ENCODE measurements around the gene NUFIP1.

DNA sequence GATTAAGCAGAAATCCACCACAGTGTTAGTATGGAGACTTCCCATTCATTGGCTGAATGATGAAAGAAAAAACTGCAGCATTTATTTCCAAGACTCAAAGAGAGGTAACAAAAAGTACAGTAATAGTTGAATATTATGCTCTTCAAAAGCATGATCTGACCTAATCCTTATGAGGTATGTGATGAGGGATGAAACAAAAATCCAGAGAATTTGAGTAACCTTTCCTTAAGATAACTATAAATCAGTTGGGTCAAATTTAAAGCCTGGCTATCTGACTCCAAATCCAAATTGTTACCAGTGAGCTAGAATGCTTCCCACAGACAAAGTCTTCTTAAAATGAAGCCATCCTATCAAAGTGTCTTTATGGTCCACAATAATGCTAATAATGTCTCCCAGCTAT is 38.1 kb downstream of the NUFIP1 start:
- no peak for TF ChIP-seq SIN3A (IDR thresholded peaks at IDR 0.05; ENCODE audit: low read depth)
- TF ChIP-seq CBX3 (IDR thresholded peaks at IDR 0.05; ENCODE audit: low read depth): no peak
- TF ChIP-seq, protein P1, sequence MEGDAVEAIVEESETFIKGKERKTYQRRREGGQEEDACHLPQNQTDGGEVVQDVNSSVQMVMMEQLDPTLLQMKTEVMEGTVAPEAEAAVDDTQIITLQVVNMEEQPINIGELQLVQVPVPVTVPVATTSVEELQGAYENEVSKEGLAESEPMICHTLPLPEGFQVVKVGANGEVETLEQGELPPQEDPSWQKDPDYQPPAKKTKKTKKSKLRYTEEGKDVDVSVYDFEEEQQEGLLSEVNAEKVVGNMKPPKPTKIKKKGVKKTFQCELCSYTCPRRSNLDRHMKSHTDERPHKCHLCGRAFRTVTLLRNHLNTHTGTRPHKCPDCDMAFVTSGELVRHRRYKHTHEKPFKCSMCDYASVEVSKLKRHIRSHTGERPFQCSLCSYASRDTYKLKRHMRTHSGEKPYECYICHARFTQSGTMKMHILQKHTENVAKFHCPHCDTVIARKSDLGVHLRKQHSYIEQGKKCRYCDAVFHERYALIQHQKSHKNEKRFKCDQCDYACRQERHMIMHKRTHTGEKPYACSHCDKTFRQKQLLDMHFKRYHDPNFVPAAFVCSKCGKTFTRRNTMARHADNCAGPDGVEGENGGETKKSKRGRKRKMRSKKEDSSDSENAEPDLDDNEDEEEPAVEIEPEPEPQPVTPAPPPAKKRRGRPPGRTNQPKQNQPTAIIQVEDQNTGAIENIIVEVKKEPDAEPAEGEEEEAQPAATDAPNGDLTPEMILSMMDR (IDR thresholded peaks at IDR 0.05 in 2 of 3, conservative IDR thresholded peaks at IDR 0.05 in 1 of 3; ENCODE audit: borderline replicate concordance in 1 of 3, insufficient read depth in 1 of 3, low read depth in 2 of 3, low read length in 2 of 3): no peak
- TF ChIP-seq MAX (IDR thresholded peaks at IDR 0.05): no peak
- TF ChIP-seq POLR2A (IDR thresholded peaks at IDR 0.05; ENCODE audit: borderline replicate concordance, extremely low read depth, insufficient read depth, insufficient read length): no peak
- TF ChIP-seq, protein P2, sequence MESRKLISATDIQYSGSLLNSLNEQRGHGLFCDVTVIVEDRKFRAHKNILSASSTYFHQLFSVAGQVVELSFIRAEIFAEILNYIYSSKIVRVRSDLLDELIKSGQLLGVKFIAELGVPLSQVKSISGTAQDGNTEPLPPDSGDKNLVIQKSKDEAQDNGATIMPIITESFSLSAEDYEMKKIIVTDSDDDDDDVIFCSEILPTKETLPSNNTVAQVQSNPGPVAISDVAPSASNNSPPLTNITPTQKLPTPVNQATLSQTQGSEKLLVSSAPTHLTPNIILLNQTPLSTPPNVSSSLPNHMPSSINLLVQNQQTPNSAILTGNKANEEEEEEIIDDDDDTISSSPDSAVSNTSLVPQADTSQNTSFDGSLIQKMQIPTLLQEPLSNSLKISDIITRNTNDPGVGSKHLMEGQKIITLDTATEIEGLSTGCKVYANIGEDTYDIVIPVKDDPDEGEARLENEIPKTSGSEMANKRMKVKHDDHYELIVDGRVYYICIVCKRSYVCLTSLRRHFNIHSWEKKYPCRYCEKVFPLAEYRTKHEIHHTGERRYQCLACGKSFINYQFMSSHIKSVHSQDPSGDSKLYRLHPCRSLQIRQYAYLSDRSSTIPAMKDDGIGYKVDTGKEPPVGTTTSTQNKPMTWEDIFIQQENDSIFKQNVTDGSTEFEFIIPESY (IDR thresholded peaks at IDR 0.05; ENCODE audit: extremely low read depth, insufficient replicate concordance, low read length): no peak
- TF ChIP-seq RAD21 (IDR thresholded peaks at IDR 0.05; ENCODE audit: low read depth): no peak
- TF ChIP-seq YY1 (IDR thresholded peaks at IDR 0.05; ENCODE audit: extremely low read depth, insufficient replicate concordance, low read depth, low read length): no peak
- TF ChIP-seq JUND (IDR thresholded peaks at IDR 0.05): no peak
- TF ChIP-seq EZH2 (IDR thresholded peaks at IDR 0.05): no peak
- no peak for TF ChIP-seq ZNF274 (IDR thresholded peaks at IDR 0.05; ENCODE audit: low read depth, low read length)
- no peak for TF ChIP-seq EGR1 (IDR thresholded peaks at IDR 0.05; ENCODE audit: low read depth)
- TF ChIP-seq, protein P3, sequence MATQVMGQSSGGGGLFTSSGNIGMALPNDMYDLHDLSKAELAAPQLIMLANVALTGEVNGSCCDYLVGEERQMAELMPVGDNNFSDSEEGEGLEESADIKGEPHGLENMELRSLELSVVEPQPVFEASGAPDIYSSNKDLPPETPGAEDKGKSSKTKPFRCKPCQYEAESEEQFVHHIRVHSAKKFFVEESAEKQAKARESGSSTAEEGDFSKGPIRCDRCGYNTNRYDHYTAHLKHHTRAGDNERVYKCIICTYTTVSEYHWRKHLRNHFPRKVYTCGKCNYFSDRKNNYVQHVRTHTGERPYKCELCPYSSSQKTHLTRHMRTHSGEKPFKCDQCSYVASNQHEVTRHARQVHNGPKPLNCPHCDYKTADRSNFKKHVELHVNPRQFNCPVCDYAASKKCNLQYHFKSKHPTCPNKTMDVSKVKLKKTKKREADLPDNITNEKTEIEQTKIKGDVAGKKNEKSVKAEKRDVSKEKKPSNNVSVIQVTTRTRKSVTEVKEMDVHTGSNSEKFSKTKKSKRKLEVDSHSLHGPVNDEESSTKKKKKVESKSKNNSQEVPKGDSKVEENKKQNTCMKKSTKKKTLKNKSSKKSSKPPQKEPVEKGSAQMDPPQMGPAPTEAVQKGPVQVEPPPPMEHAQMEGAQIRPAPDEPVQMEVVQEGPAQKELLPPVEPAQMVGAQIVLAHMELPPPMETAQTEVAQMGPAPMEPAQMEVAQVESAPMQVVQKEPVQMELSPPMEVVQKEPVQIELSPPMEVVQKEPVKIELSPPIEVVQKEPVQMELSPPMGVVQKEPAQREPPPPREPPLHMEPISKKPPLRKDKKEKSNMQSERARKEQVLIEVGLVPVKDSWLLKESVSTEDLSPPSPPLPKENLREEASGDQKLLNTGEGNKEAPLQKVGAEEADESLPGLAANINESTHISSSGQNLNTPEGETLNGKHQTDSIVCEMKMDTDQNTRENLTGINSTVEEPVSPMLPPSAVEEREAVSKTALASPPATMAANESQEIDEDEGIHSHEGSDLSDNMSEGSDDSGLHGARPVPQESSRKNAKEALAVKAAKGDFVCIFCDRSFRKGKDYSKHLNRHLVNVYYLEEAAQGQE (IDR thresholded peaks at IDR 0.05; ENCODE audit: low read depth): no peak

Measured in HCT116 (cell line).